NCI-H748 (cell line): ENCODE data around the gene SAMD10.

Experiments
- DNase-seq: peaks from one replicate; lab custom pipeline; 2025; ENCODE audit not compliant: unreplicated experiment; lab: John Stamatoyannopoulos, UW

Gene SAMD10

DNA sequence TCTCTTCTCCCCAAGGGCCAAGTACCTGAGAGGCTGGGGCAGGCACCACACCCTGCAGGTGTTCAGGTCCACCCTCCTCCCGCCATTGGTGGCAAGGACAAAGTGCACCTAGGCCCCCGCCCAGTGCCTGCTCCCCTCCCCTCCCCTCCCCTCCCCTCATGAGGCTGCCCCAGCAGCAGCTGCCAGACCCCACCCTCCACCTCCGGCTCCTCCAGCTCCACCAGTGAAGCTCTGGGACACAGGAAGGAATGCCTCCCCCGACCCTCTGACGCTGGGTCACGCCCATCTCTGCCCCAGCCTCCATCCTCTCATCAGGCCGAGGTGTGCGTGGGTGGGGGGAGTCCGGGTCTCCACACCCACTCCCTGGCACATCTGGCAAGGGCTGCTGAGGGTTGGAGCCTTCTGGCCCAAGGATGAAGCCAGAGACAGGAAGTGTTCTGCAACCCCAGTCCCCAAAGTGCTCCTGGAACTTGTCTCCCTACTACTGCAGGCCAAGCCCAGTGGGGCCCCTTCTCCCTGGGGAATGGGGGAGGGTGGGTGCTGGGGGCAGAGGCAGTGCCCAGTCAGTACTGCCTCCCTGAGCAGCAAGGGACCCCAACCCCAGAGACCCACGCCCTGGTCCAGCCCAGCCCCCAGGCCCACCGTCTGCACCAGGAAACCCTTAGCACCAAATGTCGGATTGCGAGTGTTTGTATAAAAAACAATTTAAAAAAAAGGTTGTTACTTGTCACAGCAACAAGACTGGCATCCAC, 21.6 kb downstream of the SAMD10 start:
- peak; percentile 91 for DNase-seq

DNA sequence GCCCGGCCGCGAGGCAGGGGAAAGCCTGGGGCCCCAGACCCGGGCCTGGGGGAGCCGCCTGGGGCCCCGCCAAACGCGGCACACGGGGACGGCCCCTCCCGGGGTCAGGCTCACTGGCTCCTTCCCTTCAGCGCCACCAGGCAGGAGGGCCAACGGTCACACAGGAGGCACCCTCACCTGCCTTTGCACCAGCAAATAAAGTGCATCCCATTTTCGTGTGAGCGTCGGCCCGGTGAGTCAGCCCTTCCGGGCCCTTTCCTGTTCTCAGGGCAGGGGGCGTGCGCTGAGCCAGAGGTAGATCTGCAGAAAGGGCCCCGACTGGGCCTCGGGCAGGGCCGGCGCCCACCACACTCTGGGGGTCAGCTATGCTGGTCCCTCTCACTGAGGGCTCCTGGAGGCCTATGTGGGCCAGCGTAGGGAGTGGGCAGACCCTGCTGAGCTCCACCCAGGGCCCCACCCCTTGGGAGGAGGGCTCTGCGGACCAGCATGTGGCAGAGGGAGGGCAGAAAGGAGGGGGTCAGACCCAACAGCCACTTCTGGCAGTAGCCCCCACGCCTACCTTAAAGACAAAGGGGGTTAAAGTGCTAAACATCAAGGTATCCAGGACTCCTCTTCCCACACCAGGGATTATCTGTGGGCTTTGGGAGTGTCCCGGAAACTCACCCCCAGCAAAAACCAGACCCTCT, 22.3 kb downstream of the SAMD10 start:
- DNase-seq: peak; percentile 89

- DNase-seq: no peak
Observed at GRCh38 chr20:63956664-63957003, 22.8 kb downstream of the SAMD10 start.

DNA sequence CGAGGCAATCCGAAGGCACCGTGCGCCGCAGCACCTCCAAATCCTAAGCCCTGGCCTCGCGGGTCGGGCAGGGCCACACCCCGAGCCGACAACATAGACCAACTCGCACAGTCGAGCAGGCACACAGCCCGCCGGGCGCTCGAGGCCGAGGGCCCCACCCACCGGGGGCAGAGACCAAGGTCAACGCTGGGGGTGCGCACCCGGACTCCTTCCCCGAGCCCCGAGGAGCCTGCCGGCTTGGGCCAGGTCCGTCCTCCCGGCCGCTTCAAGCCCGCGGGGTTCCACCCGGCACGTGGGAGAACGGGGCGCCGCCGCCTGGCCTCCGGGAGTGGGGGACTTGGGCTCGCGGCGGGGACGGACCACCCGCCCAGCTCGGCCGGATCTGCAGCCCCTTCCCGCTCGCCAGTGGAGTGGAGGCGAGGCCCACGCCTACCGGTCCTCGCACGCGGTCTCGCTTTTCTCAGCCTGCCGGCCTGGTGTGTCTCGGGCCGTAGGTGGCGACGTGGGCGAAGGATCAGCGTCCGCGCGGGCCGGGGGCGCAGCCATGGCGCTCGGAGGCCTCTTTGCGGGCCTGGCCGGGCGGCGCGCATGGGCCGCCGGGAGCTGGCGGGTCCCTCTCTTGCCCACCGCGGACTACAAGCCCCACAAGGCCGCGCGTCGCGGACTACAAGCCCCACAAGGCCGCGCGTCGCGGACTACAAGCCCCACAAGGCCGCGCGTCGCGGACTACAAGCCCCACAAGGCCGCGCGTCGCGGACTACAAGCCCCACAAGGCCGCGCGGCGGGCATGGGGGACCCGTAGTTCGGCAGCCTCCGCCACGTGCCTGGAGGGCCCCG, 23.4 kb downstream of the SAMD10 start, which contains the start of gene UCKL1:
Gene UCKL1, minus strand, starts transcription at position 590 of the 837 bp plus-strand sequence. Its CDS starts 44 bp downstream, at position 546.
- DNase-seq: peak; percentile 88

DNA sequence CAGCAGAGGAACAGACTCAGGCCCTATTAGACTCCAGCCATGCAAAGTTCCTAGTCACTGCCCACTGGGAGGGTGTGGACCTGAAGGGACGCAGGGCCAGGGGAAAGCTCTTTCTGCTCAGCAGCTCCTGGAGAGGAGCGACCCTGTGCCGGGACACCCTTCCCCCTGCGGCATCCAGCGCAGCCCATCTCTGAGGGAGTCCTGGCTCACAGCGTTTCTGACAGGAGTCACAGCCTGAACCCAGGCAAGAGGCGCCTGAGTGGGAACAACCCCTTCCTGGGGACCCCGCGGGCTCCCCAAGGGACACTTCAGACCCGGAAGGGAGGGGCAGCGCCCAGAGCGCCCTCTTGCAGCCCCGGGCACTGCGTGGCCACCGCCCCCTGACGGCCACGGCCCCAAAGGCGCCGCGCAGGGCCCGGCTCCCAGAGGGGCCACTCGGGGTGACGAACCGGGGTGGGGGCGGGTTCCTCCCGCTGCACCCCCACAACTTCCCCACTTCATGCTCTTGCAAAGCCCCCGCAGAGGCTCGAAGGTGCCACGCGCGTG, 24.1 kb downstream of the SAMD10 start:
- peak; percentile 44 for DNase-seq

- DNase-seq: no peak
Observed at GRCh38 chr20:63953764-63954429, 25.5 kb downstream of the SAMD10 start.

GRCh38 chr20:63952769-63953168, 26.7 kb downstream of the SAMD10 start:
- DNase-seq: no peak

DNA sequence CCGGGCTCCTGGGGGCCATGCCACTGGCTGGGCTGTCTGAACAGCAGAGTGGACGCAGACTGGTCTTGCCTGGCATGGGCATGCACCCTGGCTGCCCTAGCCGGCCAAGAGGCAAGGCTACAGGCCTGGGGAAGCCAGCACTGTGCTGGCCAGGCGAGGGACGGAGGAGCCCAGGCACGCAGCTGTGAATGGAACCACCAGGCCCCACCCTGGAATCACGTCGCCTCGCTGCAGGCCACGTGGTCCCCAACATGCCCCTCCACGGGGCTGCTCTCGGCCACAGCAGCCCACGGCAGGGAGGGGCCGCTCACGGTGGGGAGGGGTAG, 27.3 kb downstream of the SAMD10 start:
- DNase-seq: no peak

DNA sequence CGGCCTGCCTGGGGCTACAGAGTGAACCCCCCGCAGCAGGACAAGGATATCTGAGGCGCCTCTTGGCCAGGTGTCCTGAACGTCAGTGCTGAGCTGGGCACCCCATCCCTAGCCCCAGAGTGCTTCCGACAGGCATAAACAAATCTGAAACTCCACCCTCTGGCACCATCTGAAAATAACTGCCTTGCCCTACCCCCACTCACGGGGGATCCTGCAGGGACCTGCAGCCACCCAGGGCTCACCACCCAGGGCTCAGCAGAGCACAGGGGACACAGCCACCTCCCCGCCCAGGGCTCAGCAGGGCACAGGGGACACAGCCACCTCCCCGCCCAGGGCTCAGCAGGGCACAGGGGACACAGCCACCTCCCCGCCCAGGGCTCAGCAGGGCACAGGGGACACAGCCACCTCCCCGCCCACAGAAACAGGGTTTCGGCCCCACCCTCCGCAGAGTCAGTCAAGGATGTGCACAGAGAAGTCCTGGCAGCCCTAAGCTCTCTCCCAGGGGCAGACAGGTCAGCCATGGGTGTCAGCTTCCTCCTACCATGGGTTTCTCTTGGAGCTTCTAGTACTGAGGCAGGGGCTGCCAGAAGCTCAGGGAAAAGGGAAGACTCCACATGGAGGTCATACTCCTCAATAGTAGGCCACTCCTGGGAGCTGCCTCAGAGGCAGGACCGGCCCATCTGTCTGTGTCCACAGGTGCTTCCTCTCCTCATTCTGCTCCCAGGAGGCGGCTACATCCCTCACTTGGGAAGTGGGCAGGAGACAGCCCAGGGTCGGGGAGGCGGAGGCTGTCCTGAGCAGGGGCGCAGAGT, 27.8 kb downstream of the SAMD10 start:
- DNase-seq: no peak

GRCh38 chr20:63950701-63951397, 28.6 kb downstream of the SAMD10 start:
- no peak for DNase-seq

DNA sequence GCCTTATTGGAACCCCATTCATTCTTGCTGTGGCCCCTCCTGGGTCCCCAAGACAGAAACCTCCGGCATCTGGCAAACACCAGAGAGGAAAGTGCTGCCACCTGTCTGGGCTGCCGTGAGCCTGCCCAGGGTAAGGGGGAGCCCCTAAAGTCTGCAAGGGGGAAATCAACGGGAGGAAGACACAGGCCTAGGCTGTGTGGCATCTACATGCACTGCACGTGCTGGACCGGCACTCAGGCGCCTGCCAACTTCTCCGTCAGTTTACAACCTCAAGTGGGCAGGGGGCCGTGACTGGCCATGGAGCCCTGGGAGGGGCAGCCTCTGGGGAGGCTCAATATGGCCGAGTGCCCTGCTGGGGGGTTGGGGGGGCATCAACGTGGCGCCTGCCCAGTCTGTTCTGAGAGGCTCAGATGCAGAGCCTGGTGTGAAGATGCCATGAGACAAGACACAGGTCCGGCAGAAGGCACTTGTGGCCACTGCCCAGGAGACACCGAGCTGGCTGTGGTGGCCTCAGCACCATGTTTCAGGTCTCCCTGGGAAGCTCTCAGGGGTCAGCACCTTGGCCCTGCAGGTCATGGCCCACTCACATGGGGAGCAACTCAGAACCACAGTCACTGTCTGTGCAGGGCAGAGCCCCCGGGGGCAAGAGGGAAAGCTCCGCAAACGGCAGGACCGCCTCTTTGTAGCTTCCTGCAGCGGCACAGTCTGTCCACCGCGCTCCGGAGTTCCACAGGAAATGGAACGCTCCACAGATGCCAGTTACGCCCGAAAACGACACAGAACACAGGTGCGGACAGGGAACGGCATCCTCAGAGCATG, 31.6 kb downstream of the SAMD10 start:
- DNase-seq: no peak

DNA sequence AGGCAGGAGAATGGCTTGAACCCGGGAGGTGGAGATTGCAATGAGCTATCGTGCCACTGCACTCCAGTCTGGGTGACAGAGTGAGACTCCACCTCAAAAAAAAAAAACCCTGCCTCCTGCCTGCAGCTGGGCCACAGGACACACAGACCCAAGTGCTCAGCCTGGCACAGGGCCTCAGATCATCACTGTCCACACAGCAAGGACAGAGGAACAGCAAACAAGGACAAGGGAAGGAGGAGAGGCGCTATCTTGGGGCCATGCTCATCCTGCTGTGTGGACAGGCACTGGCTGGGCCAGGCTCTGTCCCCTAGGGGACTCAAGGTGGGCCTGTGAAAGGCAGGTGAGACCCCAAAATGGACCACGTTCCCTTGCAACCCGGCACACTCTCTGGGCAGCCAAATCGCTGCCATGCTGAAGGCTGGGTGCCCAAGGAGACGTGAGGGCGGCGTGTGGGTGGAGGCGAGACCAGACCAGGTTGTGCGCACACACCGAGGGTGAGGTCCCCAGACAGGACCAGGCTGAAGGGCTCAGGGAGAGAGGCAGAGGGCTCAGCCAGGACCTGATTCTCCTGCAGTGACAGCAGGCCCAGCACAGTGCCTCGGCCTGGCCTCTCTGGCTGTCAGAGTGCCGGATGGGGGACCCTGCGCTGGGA, 32.3 kb downstream of the SAMD10 start:
- DNase-seq: no peak

- DNase-seq: no peak
Observed at GRCh38 chr20:63945921-63946920, 33.2 kb downstream of the SAMD10 start.

- DNase-seq: no peak
Observed at GRCh38 chr20:63945031-63945658, 34.3 kb downstream of the SAMD10 start.

GRCh38 chr20:63944078-63944941, 35.1 kb downstream of the SAMD10 start:
- DNase-seq: no peak

- DNase-seq: no peak
Observed at GRCh38 chr20:63943808-63944077, 35.7 kb downstream of the SAMD10 start.
